Ovary (tissue), 3 donors: Measurements from ENCODE around the gene LZTS3.

Source experiments
- CTCF ChIP-seq, 3 donors: fragments of 450-650 bp in 2 of 3; fragments of 200-600 bp in 1 of 3; IDR thresholded peaks; one replicate each; pipeline versions ENCODE4 v1.5.1 to v1.8.0; 2016 to 2022; ENCODE audit warnings: antibody characterized with exemption in 3 of 3, mild to moderate bottlenecking in 1 of 3
- POLR2A ChIP-seq: fragments of 450-650 bp; IDR thresholded peaks from one replicate; pipeline ENCODE4 v1.6.1; 2017; ENCODE audit warnings: antibody characterized with exemption, mild to moderate bottlenecking, moderate library complexity
- donor health status: DM: no; HTN: no; CAD: no.

- TF ChIP-seq CTCF (IDR thresholded peaks at IDR 0.05) (no peak), POLR2A (no peak)
Measured at GRCh38 chr20:3137492-3137891, 35.9 kb downstream of the LZTS3 start.
